H9 (cell line): ENCODE measurements around the gene SLC14A1. TPM values are rescaled to one million over a fixed set of nuclear protein-coding genes. Genes with fewer than 3 reads are reported as not detected.
A peak's percentile ranks its signal among the peaks of the same experiment; 100 is the strongest.

Source experiments
- DNase-seq: peaks from one replicate; pipeline ENCODE4 v3.0.0-alpha.2; 2017
- H2AFZ ChIP-seq: one replicate; pipeline ENCODE4 v1.6.1; 2013; ENCODE audit warnings: mild to moderate bottlenecking, low read length, control low read depth, moderate library complexity
- H2AK5ac ChIP-seq: 2 replicates; pipeline ENCODE4 v1.6.1; 2013; ENCODE audit warnings: low read length, control low read depth, mixed read lengths; ENCODE audit not compliant: insufficient read length
- H2BK120ac ChIP-seq: one replicate; pipeline ENCODE4 v1.6.1; 2013; ENCODE audit warnings: low read depth, mild to moderate bottlenecking, low read length, control low read depth, inconsistent platforms; ENCODE audit not compliant: poor library complexity, severe bottlenecking
- H2BK12ac ChIP-seq: 2 replicates; pipeline ENCODE4 v1.6.1; 2013; ENCODE audit warnings: low read length, control low read depth, mixed read lengths, low read depth; ENCODE audit not compliant: insufficient read length
- H2BK15ac ChIP-seq: 2 replicates; pipeline ENCODE4 v1.6.1; 2013; ENCODE audit warnings: low read depth, low read length, control low read depth
- H2BK20ac ChIP-seq: one replicate; pipeline ENCODE4 v1.6.1; 2013; ENCODE audit warnings: low read depth, mild to moderate bottlenecking, low read length, control low read depth, inconsistent platforms; ENCODE audit not compliant: poor library complexity, severe bottlenecking
- H2BK5ac ChIP-seq: 2 replicates; pipeline ENCODE4 v1.6.1; 2013; ENCODE audit warnings: low read length, control low read depth, mixed read lengths; ENCODE audit not compliant: insufficient read length
- H3K14ac ChIP-seq: 2 replicates; pipeline ENCODE4 v1.6.1; 2013; ENCODE audit warnings: low read length, control low read depth; ENCODE audit not compliant: insufficient read depth
- H3K18ac ChIP-seq: 2 replicates; pipeline ENCODE4 v1.6.1; 2013; ENCODE audit warnings: low read depth, mild to moderate bottlenecking, mixed read lengths, low read length, control low read depth; ENCODE audit not compliant: insufficient read length
- H3K23ac ChIP-seq: 2 replicates; pipeline ENCODE4 v1.6.1; 2013; ENCODE audit warnings: low read length, control low read depth, mixed read lengths, low read depth; ENCODE audit not compliant: insufficient read length
- H3K23me2 ChIP-seq: 2 replicates; pipeline ENCODE4 v1.6.1; 2013; ENCODE audit warnings: low read depth, mild to moderate bottlenecking, mixed read lengths, low read length, control low read depth; ENCODE audit not compliant: insufficient read length, poor library complexity, severe bottlenecking
- H3K27ac ChIP-seq: 2 replicates; pipeline ENCODE4 v1.5.1; 2013; ENCODE audit warnings: low read length, control low read depth, mixed read lengths, low read depth; ENCODE audit not compliant: insufficient read length
- H3K27me3 ChIP-seq: 2 replicates; pipeline ENCODE4 v1.6.1; 2013; ENCODE audit warnings: low read length, control low read depth, inconsistent platforms; ENCODE audit not compliant: insufficient read depth
- H3K4ac ChIP-seq: 2 replicates; pipeline ENCODE4 v1.6.1; 2013; ENCODE audit warnings: low read depth, mild to moderate bottlenecking, control low read depth, inconsistent platforms, low read length, moderate library complexity
- H3K4me1 ChIP-seq: 2 replicates; pipeline ENCODE4 v1.6.1; 2013; ENCODE audit warnings: low read length, control low read depth, inconsistent platforms; ENCODE audit not compliant: insufficient read depth
- H3K4me2 ChIP-seq: 2 replicates; pipeline ENCODE4 v1.6.1; 2013; ENCODE audit warnings: low read length, control low read depth, mixed read lengths; ENCODE audit not compliant: insufficient read length, insufficient read depth
- H3K56ac ChIP-seq: 2 replicates; pipeline ENCODE4 v1.6.1; 2013; ENCODE audit warnings: low read depth, mild to moderate bottlenecking, mixed read lengths, low read length, control low read depth; ENCODE audit not compliant: insufficient read length
- H3K79me1 ChIP-seq: 2 replicates; pipeline ENCODE4 v1.6.1; 2013; ENCODE audit warnings: low read depth, mild to moderate bottlenecking, moderate library complexity, low read length, control low read depth, inconsistent platforms; ENCODE audit not compliant: insufficient read depth, poor library complexity, severe bottlenecking
- H3K79me2 ChIP-seq: 2 replicates; pipeline ENCODE4 v1.6.1; 2013; ENCODE audit warnings: low read length, control low read depth, inconsistent platforms; ENCODE audit not compliant: insufficient read depth
- H3K9ac ChIP-seq: 2 replicates; pipeline ENCODE4 v1.6.1; 2013; ENCODE audit warnings: low read length, control low read depth, mixed read lengths; ENCODE audit not compliant: insufficient read length; ENCODE audit errors: extremely low read depth
- H3K9me3 ChIP-seq: one replicate; pipeline ENCODE4 v1.6.1; 2013; ENCODE audit warnings: low read depth, low read length, inconsistent platforms; ENCODE audit not compliant: control insufficient read depth
- H3T11ph ChIP-seq: one replicate; pipeline ENCODE4 v1.6.1; 2013; ENCODE audit warnings: mild to moderate bottlenecking, low read length, control low read depth, inconsistent platforms
- H4K20me1 ChIP-seq: one replicate; pipeline ENCODE4 v1.6.1; 2013; ENCODE audit not compliant: control insufficient read depth, insufficient read length, insufficient read depth
- H4K5ac ChIP-seq: 2 replicates; pipeline ENCODE4 v1.6.1; 2013; ENCODE audit warnings: low read depth, mild to moderate bottlenecking, mixed read lengths, low read length, control low read depth; ENCODE audit not compliant: insufficient read length
- H4K8ac ChIP-seq: replicated peaks from 2 replicates; pipeline ENCODE4 v1.6.1; 2013; ENCODE audit warnings: low read length, control low read depth, mixed read lengths, low read depth; ENCODE audit not compliant: insufficient read length
- H4K91ac ChIP-seq: 2 replicates; pipeline ENCODE4 v1.6.1; 2013; ENCODE audit warnings: low read depth, mild to moderate bottlenecking, moderate library complexity, mixed read lengths, low read length, control low read depth; ENCODE audit not compliant: insufficient read length
- H3K27ac Mint-ChIP-seq, 3 experiments: 2 replicates in 2 of 3; 3 replicates in 1 of 3; pipeline ENCODE4 v1.8.0; 2020 to 2021; ENCODE audit warnings: mixed read lengths in 3 of 3, mild to moderate bottlenecking in 1 of 3, moderate library complexity in 1 of 3
- H3K27me3 Mint-ChIP-seq: 2 replicates; pipeline ENCODE4 v1.8.0; 2021; ENCODE audit warnings: low read depth, mild to moderate bottlenecking, moderate library complexity, mixed read lengths
- H3K36me3 Mint-ChIP-seq, 3 experiments: 2 replicates in 2 of 3; 3 replicates in 1 of 3; pipeline ENCODE4 v1.8.0; 2020 to 2021; ENCODE audit warnings: low read depth in 3 of 3, mixed read lengths in 3 of 3; ENCODE audit not compliant: insufficient read depth in 1 of 3
- H3K4me1 Mint-ChIP-seq, 2 experiments: 2 replicates each; pipeline ENCODE4 v1.8.0; 2020; ENCODE audit warnings: mixed read lengths in 2 of 2
- H3K4me3 Mint-ChIP-seq, 2 experiments: 2 replicates in 1 of 2; 3 replicates in 1 of 2; pipeline ENCODE4 v1.8.0; 2020 to 2021; ENCODE audit warnings: mild to moderate bottlenecking in 2 of 2, mixed read lengths in 2 of 2, moderate library complexity in 1 of 2
- H3K9me3 Mint-ChIP-seq, 2 experiments: 2 replicates in 1 of 2; 3 replicates in 1 of 2; pipeline ENCODE4 v1.8.0; 2020; ENCODE audit warnings: mild to moderate bottlenecking in 2 of 2, mixed read lengths in 2 of 2, moderate library complexity in 1 of 2
- WGBS: extraction: QIAGEN DNeasy Blood & Tissue Kit; methylation state at CpG from one replicate; pipeline ENCODE4 v1.1.7; 2013; ENCODE audit warnings: missing lambda C conversion rate, low lambda C conversion rate, mixed read lengths; ENCODE audit not compliant: insufficient read length; ENCODE audit errors: extremely low coverage; 5-methylcytosine and 5-hydroxymethylcytosine counted together
- total RNA-seq: library from RNA; stranded (reverse); gene quantifications from 2 replicates; pipeline ENCODE4 v1.2.1, GENCODE V29; 2021
- TF ChIP-seq, protein P1 (sequence below): fragments of 200-600 bp; sonication (generic); conservative IDR thresholded peaks from 3 replicates; pipeline ENCODE4 v1.8.0; 2021; ENCODE audit warnings: antibody characterized with exemption, mild to moderate bottlenecking

SLC14A1 gene
- total RNA-seq, 1 experiment from 2014 or later: not detected

DNA sequence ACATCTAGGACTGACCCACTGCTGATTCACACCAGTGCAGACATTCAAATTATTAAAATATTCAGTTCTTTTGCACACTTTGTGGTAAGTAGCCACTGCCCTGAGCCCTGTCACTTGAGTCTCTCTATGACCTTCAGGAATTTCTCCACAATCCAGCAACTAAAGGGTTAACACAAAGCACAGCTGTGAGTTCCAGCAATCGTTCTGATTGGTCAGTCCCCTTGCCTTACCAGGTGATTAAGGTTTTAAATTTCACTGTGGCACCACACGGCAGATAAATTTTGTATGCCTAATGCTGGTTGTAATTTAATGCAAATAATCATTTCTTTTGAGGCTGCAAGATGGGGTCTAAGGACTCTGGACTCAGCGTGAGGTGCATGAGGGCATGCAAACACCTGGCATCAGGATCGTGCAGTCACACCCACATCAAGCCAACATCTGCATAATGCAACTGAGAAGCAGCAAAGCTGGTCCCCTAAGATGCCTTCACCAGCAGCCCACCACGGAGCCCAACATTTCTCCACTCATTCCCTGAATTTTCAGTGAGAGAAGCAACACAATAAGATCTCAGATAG is 36.6 kb downstream of the SLC14A1 start:
- no peak overlapping the region for H3K9ac ChIP-seq

More for the DNA sequence above, 36.6 kb downstream of the SLC14A1 start:
- H3K36me3 Mint-ChIP-seq: peaks cover 0 to 5% (median 0%) of the 10 kb centered on the region in 3 experiments; a peak in 3 of 7 replicates
- H2BK120ac ChIP-seq: no peak overlapping the region
- H3K9me3 ChIP-seq: no peaks in the 10 kb centered on the region
- H3K56ac ChIP-seq: no peak overlapping the region
- no peak overlapping the region for H4K8ac ChIP-seq
- no peak overlapping the region for H3K23ac ChIP-seq
- no peaks in the 10 kb centered on the region for H3K79me1 ChIP-seq
- WGBS: no CpG with 5 or more reads among the region's 5 CpGs
- peaks cover 17% of the 10 kb centered on the region; the same call in 1 of the 2 replicates for H3K4me1 ChIP-seq
- peak overlapping the region; percentile 66 to 90 (median 71) for H3K27ac Mint-ChIP-seq
- no peak overlapping the region for H3T11ph ChIP-seq
- no peak overlapping the region for H2BK5ac ChIP-seq
- no peak overlapping the region for H3K27ac ChIP-seq
- H3K18ac ChIP-seq: no peak overlapping the region
- no peak overlapping the region for H2BK15ac ChIP-seq
- no peak overlapping the region for H3K14ac ChIP-seq
- H3K27me3 Mint-ChIP-seq: no peaks in the 10 kb centered on the region
- H3K9me3 Mint-ChIP-seq: peaks cover 0 to 6% of the 10 kb centered on the region in 2 experiments; a peak in 3 of 5 replicates
- no peak overlapping the region for H4K91ac ChIP-seq
- H3K4ac ChIP-seq: no peak overlapping the region
- TF ChIP-seq, protein P1, sequence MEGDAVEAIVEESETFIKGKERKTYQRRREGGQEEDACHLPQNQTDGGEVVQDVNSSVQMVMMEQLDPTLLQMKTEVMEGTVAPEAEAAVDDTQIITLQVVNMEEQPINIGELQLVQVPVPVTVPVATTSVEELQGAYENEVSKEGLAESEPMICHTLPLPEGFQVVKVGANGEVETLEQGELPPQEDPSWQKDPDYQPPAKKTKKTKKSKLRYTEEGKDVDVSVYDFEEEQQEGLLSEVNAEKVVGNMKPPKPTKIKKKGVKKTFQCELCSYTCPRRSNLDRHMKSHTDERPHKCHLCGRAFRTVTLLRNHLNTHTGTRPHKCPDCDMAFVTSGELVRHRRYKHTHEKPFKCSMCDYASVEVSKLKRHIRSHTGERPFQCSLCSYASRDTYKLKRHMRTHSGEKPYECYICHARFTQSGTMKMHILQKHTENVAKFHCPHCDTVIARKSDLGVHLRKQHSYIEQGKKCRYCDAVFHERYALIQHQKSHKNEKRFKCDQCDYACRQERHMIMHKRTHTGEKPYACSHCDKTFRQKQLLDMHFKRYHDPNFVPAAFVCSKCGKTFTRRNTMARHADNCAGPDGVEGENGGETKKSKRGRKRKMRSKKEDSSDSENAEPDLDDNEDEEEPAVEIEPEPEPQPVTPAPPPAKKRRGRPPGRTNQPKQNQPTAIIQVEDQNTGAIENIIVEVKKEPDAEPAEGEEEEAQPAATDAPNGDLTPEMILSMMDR: no peak
- no peak for DNase-seq
- no peak overlapping the region for H2BK20ac ChIP-seq
- H3K4me1 Mint-ChIP-seq: peaks cover 53 to 58% of the 10 kb centered on the region in 2 experiments
- no peak overlapping the region for H3K4me2 ChIP-seq
- H2BK12ac ChIP-seq: no peak overlapping the region
- H3K23me2 ChIP-seq: no peaks in the 10 kb centered on the region
- no peaks in the 10 kb centered on the region for H4K20me1 ChIP-seq
- H3K27me3 ChIP-seq: no peaks in the 10 kb centered on the region
- peak overlapping the region in 1 of 2 experiments; percentile 20; a peak in 1 of 5 replicates for H3K4me3 Mint-ChIP-seq
- H2AFZ ChIP-seq: no peak overlapping the region
- H2AK5ac ChIP-seq: no peak overlapping the region
- no peak overlapping the region for H4K5ac ChIP-seq
- H3K79me2 ChIP-seq: no peaks in the 10 kb centered on the region
